ENCODE measurements around the gene SERINC5. TPM values are rescaled to one million over a fixed set of nuclear protein-coding genes. Genes with fewer than 3 reads are reported as not detected.
"Not testable (repeated sequence)": the region's sequence is repeated elsewhere in the genome, so short reads cannot be mapped to it uniquely, and the experiment has no call there.

SERINC5 gene
- total RNA-seq, 1 experiment from 2014 or later: 128 TPM

DNA sequence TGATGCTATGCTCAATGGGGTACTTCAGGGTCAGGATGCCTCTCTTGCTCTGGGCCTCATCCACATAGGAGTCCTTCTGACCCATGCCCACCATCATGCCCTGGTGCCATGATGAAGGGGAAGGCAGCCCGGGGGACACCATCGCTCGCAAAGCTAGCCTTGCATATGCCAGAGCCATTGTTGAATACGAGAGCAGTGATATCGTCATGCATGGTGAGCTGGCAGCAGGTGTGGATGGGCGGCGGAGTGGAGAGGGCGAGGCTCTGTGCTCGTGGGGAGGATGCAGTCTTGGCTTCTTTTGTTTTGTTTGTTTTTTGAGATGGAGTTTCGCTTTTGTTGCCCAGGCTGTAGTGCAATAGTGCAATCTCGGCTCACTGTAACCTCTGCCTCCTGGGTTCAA, 46.8 kb upstream of the SERINC5 start:
- Mint-ChIP-seq H3K27ac (no peak overlapping the region), H3K4me3 (no peak overlapping the region)

DNA sequence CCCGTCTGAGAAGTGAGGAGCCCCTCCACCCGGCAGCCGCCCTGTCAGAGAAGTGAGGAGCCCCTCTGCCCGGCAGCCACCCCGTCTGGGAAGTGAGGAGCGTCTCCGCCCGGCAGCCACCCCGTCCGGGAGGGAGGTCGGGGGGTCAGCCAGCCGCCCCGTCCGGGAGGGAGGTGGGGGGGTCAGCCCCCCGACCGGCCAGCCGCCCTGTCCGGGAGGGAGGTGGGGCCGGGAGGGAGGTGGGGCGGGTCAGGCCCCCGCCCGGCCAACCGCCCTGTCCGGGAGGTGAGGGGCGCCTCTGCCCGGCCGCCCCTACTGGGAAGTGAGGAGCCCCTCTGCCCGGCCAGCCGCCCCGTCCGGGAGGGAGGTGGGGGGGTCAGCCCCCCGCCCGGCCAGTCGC, 45.5 kb upstream of the SERINC5 start:
- POLR2A ChIA-PET; ATAC-seq; H3K27me3 Mint-ChIP-seq (ENCODE audit: low read depth); H3K4me3 Mint-ChIP-seq; DNase-seq (ENCODE audit: low spot score); CTCF ChIA-PET; H3K27ac Mint-ChIP-seq; H3K36me3 Mint-ChIP-seq: not testable (repeated sequence)
- H3K9me3 Mint-ChIP-seq: peaks cover 13% of the 10 kb centered on the region
- H3K4me1 Mint-ChIP-seq: peaks cover 19% of the 10 kb centered on the region

More for the DNA sequence above, 46.8 kb upstream of the SERINC5 start:
- Mint-ChIP-seq H3K27me3 (ENCODE audit: low read depth) (no peaks in the 10 kb centered on the region; the same call in 1 of the 2 replicates), H3K36me3 (peaks cover 8% of the 10 kb centered on the region), H3K9me3 (peaks cover 13% of the 10 kb centered on the region), H3K4me1 (peaks cover 19% of the 10 kb centered on the region)
- ChIA-PET POLR2A (no interaction called here), CTCF (no interaction called here)
- no peak for ATAC-seq
- DNase-seq (ENCODE audit: low spot score): no peak
- TF ChIP-seq, protein P1, sequence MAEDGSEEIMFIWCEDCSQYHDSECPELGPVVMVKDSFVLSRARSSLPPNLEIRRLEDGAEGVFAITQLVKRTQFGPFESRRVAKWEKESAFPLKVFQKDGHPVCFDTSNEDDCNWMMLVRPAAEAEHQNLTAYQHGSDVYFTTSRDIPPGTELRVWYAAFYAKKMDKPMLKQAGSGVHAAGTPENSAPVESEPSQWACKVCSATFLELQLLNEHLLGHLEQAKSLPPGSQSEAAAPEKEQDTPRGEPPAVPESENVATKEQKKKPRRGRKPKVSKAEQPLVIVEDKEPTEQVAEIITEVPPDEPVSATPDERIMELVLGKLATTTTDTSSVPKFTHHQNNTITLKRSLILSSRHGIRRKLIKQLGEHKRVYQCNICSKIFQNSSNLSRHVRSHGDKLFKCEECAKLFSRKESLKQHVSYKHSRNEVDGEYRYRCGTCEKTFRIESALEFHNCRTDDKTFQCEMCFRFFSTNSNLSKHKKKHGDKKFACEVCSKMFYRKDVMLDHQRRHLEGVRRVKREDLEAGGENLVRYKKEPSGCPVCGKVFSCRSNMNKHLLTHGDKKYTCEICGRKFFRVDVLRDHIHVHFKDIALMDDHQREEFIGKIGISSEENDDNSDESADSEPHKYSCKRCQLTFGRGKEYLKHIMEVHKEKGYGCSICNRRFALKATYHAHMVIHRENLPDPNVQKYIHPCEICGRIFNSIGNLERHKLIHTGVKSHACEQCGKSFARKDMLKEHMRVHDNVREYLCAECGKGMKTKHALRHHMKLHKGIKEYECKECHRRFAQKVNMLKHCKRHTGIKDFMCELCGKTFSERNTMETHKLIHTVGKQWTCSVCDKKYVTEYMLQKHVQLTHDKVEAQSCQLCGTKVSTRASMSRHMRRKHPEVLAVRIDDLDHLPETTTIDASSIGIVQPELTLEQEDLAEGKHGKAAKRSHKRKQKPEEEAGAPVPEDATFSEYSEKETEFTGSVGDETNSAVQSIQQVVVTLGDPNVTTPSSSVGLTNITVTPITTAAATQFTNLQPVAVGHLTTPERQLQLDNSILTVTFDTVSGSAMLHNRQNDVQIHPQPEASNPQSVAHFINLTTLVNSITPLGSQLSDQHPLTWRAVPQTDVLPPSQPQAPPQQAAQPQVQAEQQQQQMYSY (CRISPR knock-in tag; IDR thresholded peaks at IDR 0.05): no peak
- TF ChIP-seq SMAD3 (CRISPR knock-in tag; IDR thresholded peaks at IDR 0.05; ENCODE audit: borderline replicate concordance) (no peak), ZNF317 (CRISPR knock-in tag; IDR thresholded peaks at IDR 0.05; ENCODE audit: borderline replicate concordance, low read depth) (no peak), TP53 (CRISPR knock-in tag; IDR thresholded peaks at IDR 0.05) (no peak), NR2C2 (CRISPR knock-in tag; IDR thresholded peaks at IDR 0.05) (no peak), NFE2L1 (CRISPR knock-in tag; IDR thresholded peaks at IDR 0.05) (no peak), KAT7 (CRISPR knock-in tag; IDR thresholded peaks at IDR 0.05; ENCODE audit: borderline replicate concordance) (no peak), JAZF1 (CRISPR knock-in tag; IDR thresholded peaks at IDR 0.05) (no peak), RELA (CRISPR knock-in tag; IDR thresholded peaks at IDR 0.05; ENCODE audit: borderline replicate concordance) (no peak)
- TF ChIP-seq, protein P2, sequence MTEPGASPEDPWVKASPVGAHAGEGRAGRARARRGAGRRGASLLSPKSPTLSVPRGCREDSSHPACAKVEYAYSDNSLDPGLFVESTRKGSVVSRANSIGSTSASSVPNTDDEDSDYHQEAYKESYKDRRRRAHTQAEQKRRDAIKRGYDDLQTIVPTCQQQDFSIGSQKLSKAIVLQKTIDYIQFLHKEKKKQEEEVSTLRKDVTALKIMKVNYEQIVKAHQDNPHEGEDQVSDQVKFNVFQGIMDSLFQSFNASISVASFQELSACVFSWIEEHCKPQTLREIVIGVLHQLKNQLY (CRISPR knock-in tag; IDR thresholded peaks at IDR 0.05): no peak
- TF ChIP-seq, protein P3, sequence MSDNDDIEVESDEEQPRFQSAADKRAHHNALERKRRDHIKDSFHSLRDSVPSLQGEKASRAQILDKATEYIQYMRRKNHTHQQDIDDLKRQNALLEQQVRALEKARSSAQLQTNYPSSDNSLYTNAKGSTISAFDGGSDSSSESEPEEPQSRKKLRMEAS (CRISPR knock-in tag; IDR thresholded peaks at IDR 0.05): no peak
- TF ChIP-seq, protein P4, sequence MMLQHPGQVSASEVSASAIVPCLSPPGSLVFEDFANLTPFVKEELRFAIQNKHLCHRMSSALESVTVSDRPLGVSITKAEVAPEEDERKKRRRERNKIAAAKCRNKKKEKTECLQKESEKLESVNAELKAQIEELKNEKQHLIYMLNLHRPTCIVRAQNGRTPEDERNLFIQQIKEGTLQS (CRISPR knock-in tag; conservative IDR thresholded peaks at IDR 0.05): no peak
- TF ChIP-seq, protein P5, sequence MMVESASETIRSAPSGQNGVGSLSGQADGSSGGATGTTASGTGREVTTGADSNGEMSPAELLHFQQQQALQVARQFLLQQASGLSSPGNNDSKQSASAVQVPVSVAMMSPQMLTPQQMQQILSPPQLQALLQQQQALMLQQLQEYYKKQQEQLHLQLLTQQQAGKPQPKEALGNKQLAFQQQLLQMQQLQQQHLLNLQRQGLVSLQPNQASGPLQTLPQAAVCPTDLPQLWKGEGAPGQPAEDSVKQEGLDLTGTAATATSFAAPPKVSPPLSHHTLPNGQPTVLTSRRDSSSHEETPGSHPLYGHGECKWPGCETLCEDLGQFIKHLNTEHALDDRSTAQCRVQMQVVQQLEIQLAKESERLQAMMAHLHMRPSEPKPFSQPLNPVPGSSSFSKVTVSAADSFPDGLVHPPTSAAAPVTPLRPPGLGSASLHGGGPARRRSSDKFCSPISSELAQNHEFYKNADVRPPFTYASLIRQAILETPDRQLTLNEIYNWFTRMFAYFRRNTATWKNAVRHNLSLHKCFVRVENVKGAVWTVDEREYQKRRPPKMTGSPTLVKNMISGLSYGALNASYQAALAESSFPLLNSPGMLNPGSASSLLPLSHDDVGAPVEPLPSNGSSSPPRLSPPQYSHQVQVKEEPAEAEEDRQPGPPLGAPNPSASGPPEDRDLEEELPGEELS (CRISPR knock-in tag; IDR thresholded peaks at IDR 0.05): no peak

DNA sequence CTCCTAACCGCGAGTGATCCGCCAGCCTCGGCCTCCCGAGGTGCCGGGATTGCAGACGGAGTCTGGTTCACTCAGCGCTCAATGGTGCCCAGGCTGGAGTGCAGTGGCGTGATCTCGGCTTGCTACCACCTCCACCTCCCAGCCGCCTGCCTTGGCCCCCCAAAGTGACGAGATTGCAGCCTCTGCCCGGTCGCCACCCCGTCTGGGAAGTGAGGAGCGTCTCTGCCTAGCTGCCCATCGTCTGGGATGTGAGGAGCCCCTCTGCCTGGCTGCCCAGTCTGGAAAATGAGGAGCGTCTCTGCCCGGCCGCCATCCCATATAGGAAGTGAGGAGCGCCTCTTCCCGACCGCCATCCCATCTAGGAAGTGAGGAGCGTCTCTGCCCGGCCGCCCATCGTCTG, 44.9 kb upstream of the SERINC5 start:
- H3K27ac Mint-ChIP-seq; DNase-seq (ENCODE audit: low spot score); H3K4me3 Mint-ChIP-seq; CTCF ChIA-PET; ATAC-seq; H3K36me3 Mint-ChIP-seq; H3K27me3 Mint-ChIP-seq (ENCODE audit: low read depth); POLR2A ChIA-PET: not testable (repeated sequence)
- Mint-ChIP-seq H3K9me3 (peaks cover 13% of the 10 kb centered on the region), H3K4me1 (peaks cover 14% of the 10 kb centered on the region)

All from WTC11 (cell line).